HEK293T (cell line): Measurements from ENCODE around the gene C22orf15.

Source experiments
- CTCF ChIA-PET: fragments of 350-600 bp; formaldehyde crosslinking; extraction: SDS; loops from one replicate; lab custom pipeline; 2021; ENCODE audit warnings: antibody characterized with exemption, inconsistent platforms; lab: Yijun Ruan, JAX
- POLR2A ChIA-PET: fragments of 350-600 bp; formaldehyde crosslinking; extraction: SDS; loops from one replicate; lab custom pipeline; 2020; ENCODE audit warnings: antibody characterized with exemption, inconsistent platforms; lab: Yijun Ruan, JAX
- DNase-seq: peaks from one replicate; pipeline ENCODE4 v3.0.0; 2012; ENCODE audit warnings: mixed read lengths; ENCODE audit errors: extremely low spot score
- ARNT ChIP-seq: fragments of 450-650 bp; IDR thresholded peaks from 2 replicates; pipeline ENCODE4 v1.6.1; 2017; ENCODE audit warnings: mild to moderate bottlenecking
- BHLHE40 ChIP-seq: fragments of 450-650 bp; IDR thresholded peaks from 2 replicates; pipeline ENCODE4 v1.6.1; 2016; ENCODE audit warnings: mild to moderate bottlenecking, moderate library complexity, borderline replicate concordance
- CTBP1 ChIP-seq: fragments of 450-650 bp; IDR thresholded peaks from 2 replicates; pipeline ENCODE4 v1.6.1; 2016; ENCODE audit warnings: borderline replicate concordance
- ELF4 ChIP-seq: fragments of 450-650 bp; IDR thresholded peaks from 2 replicates; pipeline ENCODE4 v1.6.1; 2017; ENCODE audit warnings: antibody characterized with exemption
- FOXA1 ChIP-seq: fragments of 450-650 bp; IDR thresholded peaks from 2 replicates; pipeline ENCODE4 v1.6.1; 2016; ENCODE audit warnings: mild to moderate bottlenecking
- FOXK2 ChIP-seq: fragments of 450-650 bp; IDR thresholded peaks from 2 replicates; pipeline ENCODE4 v1.6.1; 2016; ENCODE audit warnings: mild to moderate bottlenecking
- FOXM1 ChIP-seq: fragments of 450-650 bp; IDR thresholded peaks from 2 replicates; pipeline ENCODE4 v1.6.1; 2017; ENCODE audit warnings: mild to moderate bottlenecking, borderline replicate concordance
- HDGF ChIP-seq: fragments of 450-650 bp; IDR thresholded peaks from 2 replicates; pipeline ENCODE4 v1.6.1; 2017; ENCODE audit warnings: antibody characterized with exemption, borderline replicate concordance
- L3MBTL2 ChIP-seq: fragments of 450-650 bp; conservative IDR thresholded peaks from 2 replicates; pipeline ENCODE4 v1.6.1; 2016; ENCODE audit warnings: mild to moderate bottlenecking
- LEF1 ChIP-seq: fragments of 450-650 bp; IDR thresholded peaks from 2 replicates; pipeline ENCODE4 v1.6.1; 2017; ENCODE audit warnings: mild to moderate bottlenecking, borderline replicate concordance
- NFRKB ChIP-seq: fragments of 450-650 bp; IDR thresholded peaks from 2 replicates; pipeline ENCODE4 v1.6.1; 2016; ENCODE audit warnings: mild to moderate bottlenecking, moderate library complexity
- SP1 ChIP-seq: fragments of 450-650 bp; IDR thresholded peaks from 2 replicates; pipeline ENCODE4 v1.6.1; 2017
- SUZ12 ChIP-seq: fragments of 450-650 bp; IDR thresholded peaks from 2 replicates; pipeline ENCODE4 v1.6.1; 2016; ENCODE audit warnings: mild to moderate bottlenecking
- TARDBP ChIP-seq: fragments of 450-650 bp; IDR thresholded peaks from 2 replicates; pipeline ENCODE4 v1.6.1; 2016
- ZNF384 ChIP-seq: fragments of 450-650 bp; IDR thresholded peaks from 2 replicates; pipeline ENCODE4 v1.6.1; 2016
- TF ChIP-seq, protein P1 (sequence below): fragments of 450-650 bp; IDR thresholded peaks from 2 replicates; pipeline ENCODE4 v1.6.1; 2016

Gene C22orf15

DNA sequence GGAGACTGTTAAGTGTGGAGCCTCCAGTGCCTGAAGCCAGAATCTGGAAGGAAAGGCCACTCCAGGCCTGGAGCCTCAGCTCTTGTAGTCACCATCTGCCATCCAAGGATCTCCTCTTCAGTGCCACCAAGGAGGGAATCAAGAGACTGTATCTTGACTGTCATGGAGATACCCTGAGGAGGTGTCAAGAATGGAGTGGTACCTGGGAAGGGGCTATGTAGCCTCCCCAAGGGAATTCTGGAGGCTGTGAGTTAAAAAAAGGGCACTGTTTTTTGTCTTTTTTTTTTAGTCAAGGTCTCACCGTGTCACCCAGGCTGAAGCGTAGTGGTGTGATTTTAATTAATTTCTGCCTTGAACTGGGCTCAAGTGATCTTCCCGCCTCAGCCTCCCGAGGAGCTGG is 3.2 kb upstream of the C22orf15 start:
- CTCF ChIA-PET, result interaction anchor here (0.7 to 1.2 kb wide), 2 partner anchors 8 to 115 kb away, joined by 3 to 5 read pairs; partner anchors contain the start of gene CHCHD10
- TF ChIP-seq TARDBP (no peak), ZNF384 (no peak), CTBP1 (no peak), SUZ12 (no peak), NFRKB (no peak), SP1 (no peak), L3MBTL2 (no peak), FOXA1 (no peak), FOXK2 (no peak), ARNT (no peak), BHLHE40 (no peak), LEF1 (no peak), ELF4 (no peak)
- TF ChIP-seq, protein P1, sequence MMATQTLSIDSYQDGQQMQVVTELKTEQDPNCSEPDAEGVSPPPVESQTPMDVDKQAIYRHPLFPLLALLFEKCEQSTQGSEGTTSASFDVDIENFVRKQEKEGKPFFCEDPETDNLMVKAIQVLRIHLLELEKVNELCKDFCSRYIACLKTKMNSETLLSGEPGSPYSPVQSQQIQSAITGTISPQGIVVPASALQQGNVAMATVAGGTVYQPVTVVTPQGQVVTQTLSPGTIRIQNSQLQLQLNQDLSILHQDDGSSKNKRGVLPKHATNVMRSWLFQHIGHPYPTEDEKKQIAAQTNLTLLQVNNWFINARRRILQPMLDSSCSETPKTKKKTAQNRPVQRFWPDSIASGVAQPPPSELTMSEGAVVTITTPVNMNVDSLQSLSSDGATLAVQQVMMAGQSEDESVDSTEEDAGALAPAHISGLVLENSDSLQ, result no peak
- no peak for DNase-seq
- POLR2A ChIA-PET, result interaction anchor here (0.8 to 1.8 kb wide), 3 partner anchors 8 to 98 kb away, joined by 3 to 7 read pairs (median 5); partner anchors contain the start of genes CHCHD10, SLC2A11 and ZNF70

DNA sequence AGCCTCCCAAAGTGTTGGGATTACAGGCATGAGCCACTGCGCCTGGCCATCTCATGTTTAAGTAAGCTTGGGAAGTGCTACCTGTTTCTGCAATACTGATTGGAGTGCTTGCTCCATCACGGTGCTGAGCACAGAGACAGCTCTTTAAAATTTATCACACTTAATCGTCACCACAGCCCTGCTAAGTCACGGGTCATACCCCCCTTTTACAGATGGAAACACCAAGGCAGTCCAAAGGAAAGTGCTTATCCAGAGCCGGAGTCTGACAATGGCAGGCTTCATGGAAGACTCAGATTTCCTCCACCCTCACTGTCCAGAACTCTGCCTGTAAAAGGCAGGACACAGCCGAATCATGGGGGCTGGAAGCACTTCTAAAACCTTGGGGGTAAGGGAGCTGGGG is 2.7 kb upstream of the C22orf15 start:
- POLR2A ChIA-PET, result interaction anchor here (1.8 kb wide), 1 partner anchor 9 kb away, joined by 7 read pairs; the partner anchor contains the start of gene ZNF70
- no peak for TF ChIP-seq ZNF384
- no peak for TF ChIP-seq BHLHE40
- TF ChIP-seq ARNT, result no peak
- no peak for TF ChIP-seq CTBP1
- TF ChIP-seq TARDBP, result no peak
- TF ChIP-seq, protein P1, result no peak
- no peak for TF ChIP-seq NFRKB
- no peak for TF ChIP-seq FOXA1
- TF ChIP-seq HDGF, result no peak
- TF ChIP-seq L3MBTL2, result no peak
- TF ChIP-seq FOXK2, result no peak
- no peak for TF ChIP-seq LEF1
- TF ChIP-seq SP1, result no peak
- TF ChIP-seq FOXM1, result no peak
- no peak for TF ChIP-seq SUZ12
- no peak for TF ChIP-seq ELF4
- no peak for DNase-seq
- CTCF ChIA-PET, result interaction anchor here (1.2 kb wide), 1 partner anchor 8 kb away, joined by 3 read pairs; the partner anchor contains the start of gene CHCHD10

DNA sequence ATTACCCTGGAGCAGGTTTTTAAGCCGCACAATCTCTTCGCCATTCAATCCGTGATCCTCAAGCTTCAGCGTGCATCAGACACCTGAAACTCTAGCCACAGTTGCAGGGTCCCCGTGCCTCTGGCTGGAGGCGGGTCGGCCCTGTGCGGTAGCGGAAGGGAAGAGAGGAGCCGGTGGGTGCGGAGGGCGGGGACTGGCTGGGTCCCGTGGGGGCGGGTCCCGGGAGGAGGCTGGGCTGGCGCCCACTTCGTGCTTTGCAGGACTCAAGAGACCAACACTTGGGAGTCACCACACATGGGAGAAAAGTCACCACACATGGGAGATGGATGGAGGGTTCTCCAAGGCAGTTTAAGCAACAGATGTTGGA is 772 bp downstream of the C22orf15 start:
- CTCF ChIA-PET, result no interaction called here
- POLR2A ChIA-PET, result interaction anchor here (1.2 to 3.0 kb wide), 3 partner anchors 8 to 94 kb away, joined by 3 to 14 read pairs (median 8); partner anchors contain the start of genes SLC2A11 and ZNF70
- no peak for DNase-seq
- TF ChIP-seq L3MBTL2, result no peak
- TF ChIP-seq, protein P1, result no peak

DNA sequence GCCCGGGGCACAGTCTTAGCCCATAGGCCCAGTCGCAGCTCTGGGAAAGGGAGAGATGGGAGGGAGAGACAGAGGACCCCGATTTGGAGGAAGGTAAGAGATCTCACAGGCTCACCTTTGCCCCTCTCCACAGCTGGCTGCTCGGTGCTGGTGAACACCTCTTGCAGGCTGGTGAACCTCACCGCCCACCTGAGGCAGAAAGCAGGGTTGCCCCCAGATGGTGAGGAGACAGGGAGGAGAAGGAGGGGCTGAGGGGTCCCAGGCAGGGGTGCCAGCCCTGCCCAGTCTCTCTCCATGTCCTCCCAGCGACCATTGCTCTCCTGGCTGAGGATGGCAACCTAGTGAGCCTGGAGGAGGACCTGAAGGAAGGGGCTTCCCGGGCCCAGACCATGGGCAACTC is 1.2 kb downstream of the C22orf15 start:
- DNase-seq, result no peak
- TF ChIP-seq SUZ12 (no peak), CTBP1 (no peak), TARDBP (no peak), ARNT (no peak), HDGF (no peak), FOXM1 (no peak), BHLHE40 (no peak), ELF4 (no peak), LEF1 (no peak), ZNF384 (no peak), FOXK2 (no peak), L3MBTL2 (no peak), FOXA1 (no peak), SP1 (no peak), NFRKB (no peak)
- TF ChIP-seq, protein P1, result no peak
- CTCF ChIA-PET, result no interaction called here
- POLR2A ChIA-PET, result interaction anchor here (1.2 to 3.0 kb wide), 2 partner anchors 9 to 13 kb away, joined by 3 to 14 read pairs; partner anchors contain the start of gene ZNF70

DNA sequence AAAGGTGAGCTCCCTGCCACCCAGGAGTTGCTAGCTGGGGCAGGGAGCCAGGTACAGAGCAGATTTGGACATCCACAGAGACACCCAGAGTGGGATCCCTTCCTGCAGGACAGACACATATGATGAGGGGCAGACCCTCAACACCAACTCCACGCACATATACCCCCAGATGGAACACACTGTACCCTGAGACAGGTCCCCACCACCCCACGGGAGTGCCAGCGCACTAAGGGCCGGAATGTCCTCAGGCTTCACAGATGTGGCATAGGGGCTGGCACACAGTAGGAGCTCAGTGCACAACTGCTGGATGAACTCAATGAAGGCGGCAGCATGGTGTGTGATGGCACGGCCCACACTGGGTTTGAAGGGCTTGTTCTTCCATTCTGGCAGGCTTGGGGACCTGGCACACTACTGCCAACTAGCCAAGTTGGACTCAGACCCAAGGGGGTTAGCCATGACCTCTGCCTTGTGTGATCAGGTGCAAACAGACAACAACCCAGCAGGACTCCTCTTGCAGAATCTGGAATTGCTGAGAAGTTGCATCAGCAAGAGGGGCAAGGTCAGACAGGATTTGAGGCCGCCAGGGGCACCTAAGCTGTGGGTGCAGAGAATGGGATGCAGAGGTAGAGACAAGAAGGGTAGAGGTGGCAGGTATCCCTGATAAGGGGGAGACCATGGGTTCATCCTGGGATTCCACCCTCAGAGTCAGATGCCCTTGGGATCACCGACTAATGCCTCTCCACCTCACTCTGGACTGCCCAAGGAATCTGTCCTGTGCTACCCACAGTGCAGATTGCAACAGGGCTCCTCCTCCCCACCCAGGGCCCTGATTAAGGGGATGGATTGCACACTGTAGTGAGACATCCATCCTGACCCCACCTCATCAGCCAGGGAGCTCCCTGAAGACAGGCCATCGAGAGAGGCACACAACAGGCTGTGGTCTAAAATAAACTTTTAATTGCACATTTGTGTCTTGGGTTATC is 2.4 kb downstream of the C22orf15 start:
- ChIA-PET CTCF (no interaction called here), POLR2A (interaction anchor here (1.2 kb wide), 1 partner anchor 10 kb away, joined by 4 read pairs; no protein-coding TSS in a partner anchor)
- DNase-seq, result no peak
- TF ChIP-seq BHLHE40 (no peak), SUZ12 (no peak), HDGF (no peak), CTBP1 (no peak)
